Hepatocyte (in vitro differentiated cells): ENCODE data around the gene DGKD. TPM values are rescaled to one million over a fixed set of nuclear protein-coding genes. Genes with fewer than 3 reads are reported as not detected.

Experiments used
- DNase-seq: peaks from one replicate; pipeline ENCODE4 v3.0.0-alpha.2; 2016; ENCODE audit warnings: low spot score
- H2AFZ ChIP-seq: fragments of 200-600 bp; sonication (generic); 2 replicates; pipeline ENCODE4 v1.6.0; 2016; ENCODE audit warnings: antibody characterized with exemption, mild to moderate bottlenecking
- H3K27ac ChIP-seq: fragments of 200-600 bp; sonication (generic); 2 replicates; pipeline ENCODE4 v1.5.1; 2016; ENCODE audit warnings: mild to moderate bottlenecking
- H3K27me3 ChIP-seq: fragments of 200-600 bp; sonication (generic); 2 replicates; pipeline ENCODE4 v1.6.1; 2016
- H3K36me3 ChIP-seq: fragments of 200-600 bp; sonication (generic); replicated peaks from 2 replicates; pipeline ENCODE4 v1.5.1; 2016; ENCODE audit warnings: low read depth; ENCODE audit not compliant: insufficient read depth
- H3K4me1 ChIP-seq: fragments of 200-600 bp; sonication (generic); 2 replicates; pipeline ENCODE4 v1.5.1; 2016; ENCODE audit warnings: mild to moderate bottlenecking, moderate library complexity; ENCODE audit not compliant: insufficient read depth
- H3K4me2 ChIP-seq: fragments of 200-600 bp; sonication (generic); 2 replicates; pipeline ENCODE4 v1.6.0; 2016
- H3K4me3 ChIP-seq: fragments of 200-600 bp; sonication (generic); 2 replicates; pipeline ENCODE4 v1.5.1; 2016; ENCODE audit warnings: mild to moderate bottlenecking
- H3K79me2 ChIP-seq: fragments of 200-600 bp; sonication (generic); 2 replicates; pipeline ENCODE4 v1.6.0; 2017; ENCODE audit warnings: mild to moderate bottlenecking
- H3K9me2 ChIP-seq: fragments of 200-600 bp; sonication (generic); replicated peaks from 2 replicates; pipeline ENCODE4 v1.6.0; 2017; ENCODE audit warnings: mild to moderate bottlenecking; ENCODE audit not compliant: insufficient read depth
- H3K9me3 ChIP-seq: fragments of 200-600 bp; sonication (generic); 2 replicates; pipeline ENCODE4 v1.5.1; 2016; ENCODE audit warnings: low read depth, mild to moderate bottlenecking
- H4K20me1 ChIP-seq: fragments of 200-600 bp; sonication (generic); 2 replicates; pipeline ENCODE4 v1.6.0; 2016; ENCODE audit warnings: mild to moderate bottlenecking; ENCODE audit not compliant: insufficient read depth, poor library complexity, severe bottlenecking
- CTCF ChIP-seq: fragments of 200-600 bp; sonication (generic); IDR thresholded peaks from 2 replicates; pipeline ENCODE4 v1.5.1; 2016; ENCODE audit warnings: antibody characterized with exemption, mild to moderate bottlenecking; ENCODE audit not compliant: poor library complexity
- EZH2 ChIP-seq: fragments of 200-600 bp; sonication (generic); IDR thresholded peaks from 2 replicates; pipeline ENCODE4 v1.6.1; 2016; ENCODE audit warnings: antibody characterized with exemption, mild to moderate bottlenecking, borderline replicate concordance
- EZH2phosphoT487 ChIP-seq: fragments of 200-600 bp; sonication (generic); IDR thresholded peaks from one replicate; pipeline ENCODE4 v1.6.1; 2018; ENCODE audit warnings: antibody characterized with exemption, mild to moderate bottlenecking, low read depth, moderate library complexity; ENCODE audit not compliant: unreplicated experiment, severe bottlenecking
- WGBS: methylation state at CpG from one replicate; pipeline ENCODE4 v1.1.6; 2016; ENCODE audit warnings: low lambda C conversion rate; ENCODE audit errors: missing lambda C conversion rate; 5-methylcytosine and 5-hydroxymethylcytosine counted together
- polyA plus RNA-seq: library from polyadenylated mRNA; unstranded; fragments of >200 nt; fragmentation: Nextera tagmentation; extraction: Ambion mirVana; gene quantifications from 2 replicates; pipeline ENCODE4 v1.2.1, GENCODE V29; 2016
- total RNA-seq: library from RNA; depleted of rRNA; stranded (reverse); fragments of >200 nt; gene quantifications from 2 replicates; pipeline ENCODE4 v1.2.3, GENCODE V29; 2014

The DGKD gene
- total and polyA plus RNA-seq, 2 experiments from 2014 or later = 14.2 to 14.3 TPM

GRCh38 chr2:233451950-233452349, 97.7 kb downstream of the DGKD start:
- Histone ChIP-seq H3K27me3 (no peaks in the 10 kb centered on the region), H4K20me1 (no peaks in the 10 kb centered on the region), H3K4me2 (no peak overlapping the region), H3K79me2 (no peaks in the 10 kb centered on the region), H3K9me2 (no peaks in the 10 kb centered on the region), H3K36me3 (no peaks in the 10 kb centered on the region), H3K9me3 (no peaks in the 10 kb centered on the region), H3K4me3 (no peak overlapping the region), H3K27ac (no peak overlapping the region), H2AFZ (no peak overlapping the region), H3K4me1 (no peaks in the 10 kb centered on the region)
- WGBS = 73% methylated on average over 9 of the region's 9 CpGs
- DNase-seq = no peak
- TF ChIP-seq CTCF (no peak), EZH2phosphoT487 (no peak), EZH2 (no peak)

DNA sequence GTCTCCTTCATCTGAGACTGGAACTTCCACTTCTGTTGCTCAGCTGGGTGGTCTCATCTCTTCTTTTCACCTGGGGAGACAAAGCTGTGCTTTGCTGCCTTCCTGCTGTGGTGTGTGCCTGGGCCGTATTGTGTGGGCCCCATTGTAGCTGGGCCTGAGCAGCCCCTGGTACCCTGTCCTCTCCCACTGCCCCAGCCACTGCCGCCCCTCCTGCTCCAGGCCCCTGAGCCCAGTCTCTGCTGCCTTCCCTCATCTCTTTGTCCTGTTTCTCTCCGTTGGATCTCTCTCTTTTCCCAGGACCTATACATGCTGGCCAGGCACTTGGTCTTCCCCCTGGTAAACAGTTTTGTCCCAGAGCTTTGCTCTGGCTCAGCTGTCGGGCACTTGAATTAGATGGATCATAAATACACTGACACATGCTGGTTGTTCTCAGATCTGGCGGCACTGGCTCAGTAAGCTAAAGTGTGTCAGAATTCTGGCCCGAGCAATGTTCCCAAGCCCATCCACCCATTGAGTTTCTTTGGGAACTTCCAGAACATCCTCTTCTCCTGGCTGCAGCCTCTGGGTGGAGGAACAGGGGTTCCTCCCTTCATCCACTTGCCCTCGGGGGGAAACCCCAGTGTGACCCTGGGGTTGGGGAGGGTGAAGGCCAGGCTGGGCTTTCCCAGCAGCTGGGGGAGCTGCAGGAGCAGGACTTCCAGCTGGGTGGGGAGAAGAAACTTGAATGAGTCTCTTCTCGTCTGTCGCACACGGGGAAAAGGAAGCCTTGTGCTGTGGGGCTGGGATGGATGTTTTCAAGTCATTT, 99.0 kb downstream of the DGKD start:
- Histone ChIP-seq H3K9me3 (no peaks in the 10 kb centered on the region), H3K36me3 (no peaks in the 10 kb centered on the region), H3K27me3 (no peaks in the 10 kb centered on the region), H3K4me1 (no peaks in the 10 kb centered on the region), H3K4me3 (no peak overlapping the region), H2AFZ (no peak overlapping the region), H3K9me2 (no peaks in the 10 kb centered on the region), H3K27ac (no peak overlapping the region), H3K79me2 (no peaks in the 10 kb centered on the region), H3K4me2 (no peak overlapping the region), H4K20me1 (no peaks in the 10 kb centered on the region)
- TF ChIP-seq EZH2phosphoT487 = no peak
- no peak for TF ChIP-seq CTCF
- TF ChIP-seq EZH2 = no peak
- no peak for DNase-seq
- 92% methylated on average over 10 of the region's 10 CpGs for WGBS

DNA sequence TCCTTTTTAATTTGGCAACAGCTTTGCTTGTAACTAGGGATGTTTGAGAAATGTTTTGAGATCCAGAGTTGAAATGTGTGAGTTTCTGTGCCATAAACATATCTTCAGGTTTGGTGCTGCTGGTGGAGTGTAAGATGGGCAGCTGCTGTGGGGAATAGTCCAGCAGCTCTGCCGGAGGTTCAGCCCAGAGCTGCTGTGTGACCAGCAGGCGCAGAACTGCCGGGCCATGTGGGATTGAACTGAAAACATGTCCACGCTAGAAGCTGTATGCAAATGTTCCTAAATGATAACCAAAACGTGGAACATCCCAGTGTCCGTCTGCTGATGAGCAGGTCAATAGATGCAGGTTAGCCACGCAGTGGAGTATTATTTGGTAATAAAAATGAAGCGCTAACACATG, 99.6 kb downstream of the DGKD start:
- no peaks in the 10 kb centered on the region for H3K79me2 ChIP-seq
- no peaks in the 10 kb centered on the region for H3K27me3 ChIP-seq
- WGBS = 96% methylated on average over 8 of the region's 8 CpGs

More for the DNA sequence above, 99.6 kb downstream of the DGKD start:
- Histone ChIP-seq H3K4me1 (no peaks in the 10 kb centered on the region), H3K9me2 (no peaks in the 10 kb centered on the region), H3K27ac (no peak overlapping the region), H3K4me3 (no peak overlapping the region), H3K9me3 (no peaks in the 10 kb centered on the region), H3K36me3 (no peaks in the 10 kb centered on the region), H4K20me1 (no peaks in the 10 kb centered on the region), H2AFZ (no peak overlapping the region), H3K4me2 (no peak overlapping the region)
- DNase-seq = no peak
- TF ChIP-seq EZH2 (no peak), CTCF (no peak), EZH2phosphoT487 (no peak)
